HUES48 (cell line): ENCODE measurements around the gene PTOV1.
A peak's percentile ranks its signal among the peaks of the same experiment; 100 is the strongest.

Experiments used
- H3K27ac ChIP-seq: one replicate; pipeline ENCODE4 v1.7.0; 2013; ENCODE audit warnings: low read depth, low read length, inconsistent platforms
- H3K27me3 ChIP-seq: 2 replicates; pipeline ENCODE4 v1.6.1; 2013; ENCODE audit warnings: mild to moderate bottlenecking, low read length; ENCODE audit not compliant: control insufficient read depth, insufficient read depth
- H3K36me3 ChIP-seq: 2 replicates; pipeline ENCODE4 v1.6.1; 2013; ENCODE audit warnings: low read length; ENCODE audit not compliant: control insufficient read depth, insufficient read depth
- H3K4me1 ChIP-seq: 2 replicates; pipeline ENCODE4 v1.6.1; 2013; ENCODE audit warnings: mild to moderate bottlenecking, low read length; ENCODE audit not compliant: control insufficient read depth, insufficient read depth
- H3K4me3 ChIP-seq: 2 replicates; pipeline ENCODE4 v1.5.1; 2013; ENCODE audit warnings: mild to moderate bottlenecking, low read depth, low read length
- H3K9ac ChIP-seq: 2 replicates; pipeline ENCODE4 v1.6.1; 2013; ENCODE audit warnings: mild to moderate bottlenecking, low read depth, low read length, moderate library complexity
- H3K9me3 ChIP-seq: 2 replicates; pipeline ENCODE4 v1.6.1; 2013; ENCODE audit warnings: low read length; ENCODE audit not compliant: control insufficient read depth, insufficient read depth

Gene PTOV1

DNA sequence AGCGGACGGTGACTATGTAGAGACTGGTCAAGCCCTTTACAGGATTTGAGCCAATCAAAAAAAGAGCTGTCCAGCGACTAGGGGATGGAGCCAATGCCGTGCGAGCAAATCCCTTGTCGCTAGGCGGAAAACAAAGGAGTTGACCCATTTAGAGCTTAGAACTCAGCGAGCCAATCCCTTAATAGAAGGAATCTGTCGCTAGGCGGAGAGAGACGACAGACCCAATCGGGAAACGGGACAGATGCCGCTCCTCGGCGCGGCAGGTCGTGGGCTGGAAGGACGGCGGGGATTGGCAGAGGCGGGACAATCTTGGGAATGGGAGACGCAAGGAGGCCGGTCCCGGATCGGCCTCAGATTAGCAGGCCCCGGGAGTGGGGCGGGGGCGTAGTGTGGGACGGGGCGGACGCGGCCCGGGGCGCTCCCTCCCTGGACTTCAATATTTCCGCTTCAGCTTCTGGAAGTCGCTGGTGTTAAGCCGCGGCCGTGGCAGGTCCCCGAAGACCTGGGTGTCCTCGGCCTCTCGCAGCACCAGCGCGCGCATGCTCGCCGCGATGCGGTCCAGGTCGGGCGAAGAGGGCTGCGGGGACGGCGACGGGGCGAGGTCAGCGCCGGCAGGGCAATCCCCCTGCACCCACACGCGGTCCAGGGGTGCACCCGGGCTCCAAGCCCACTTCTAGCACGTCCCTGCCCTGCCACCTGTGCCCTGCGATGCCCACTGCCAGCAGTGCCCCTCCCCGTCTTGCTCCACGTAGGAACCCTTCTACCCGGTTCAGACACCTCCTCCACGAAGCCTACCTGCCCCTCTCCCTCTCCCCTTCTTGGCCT lies 18.7 kb downstream of the PTOV1 start:
- Histone ChIP-seq H3K27ac (peak overlapping the region; percentile 87), H3K4me1 (peaks cover 15% of the 10 kb centered on the region)

DNA sequence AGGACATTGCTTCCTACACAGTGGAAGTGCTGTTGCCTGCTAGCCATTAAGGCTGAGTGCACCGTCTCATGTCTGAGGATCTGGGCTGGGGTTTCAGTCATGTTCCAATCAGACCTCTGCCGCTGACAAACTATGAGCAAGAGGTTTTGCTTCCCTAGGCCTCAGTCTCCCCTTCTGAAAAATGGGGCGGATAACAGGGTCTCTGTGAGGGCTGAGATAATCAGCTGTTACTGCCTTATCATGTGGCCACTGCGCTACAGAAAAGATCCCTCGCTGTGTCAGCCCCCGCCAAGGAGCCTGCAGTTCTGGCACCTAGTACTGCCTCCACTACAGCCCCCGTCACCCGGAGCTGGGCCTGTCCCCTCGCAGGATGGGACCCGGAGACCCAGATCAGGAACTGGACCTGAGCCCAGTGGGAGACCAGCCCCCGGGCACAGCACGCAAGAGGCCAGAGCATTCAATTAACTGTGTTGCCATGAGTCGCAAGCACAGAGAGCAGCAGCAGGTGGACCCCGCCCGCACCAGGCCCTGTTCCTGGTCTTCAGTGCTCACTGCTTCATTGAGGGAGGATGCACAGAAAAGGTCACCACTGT lies 19.4 kb downstream of the PTOV1 start:
- peak overlapping the region; percentile 65 for H3K4me3 ChIP-seq
- H3K4me1 ChIP-seq: peaks cover 17% of the 10 kb centered on the region
- peaks cover 5% of the 10 kb centered on the region; the same call in 1 of the 2 replicates for H3K36me3 ChIP-seq
- H3K27ac ChIP-seq: peak overlapping the region; percentile 87
- H3K9ac ChIP-seq: 0 out of 2 replicates have a peak overlapping the region, but pooled peaks have one; percentile 64
- H3K27me3 ChIP-seq: no peaks in the 10 kb centered on the region
- no peaks in the 10 kb centered on the region for H3K9me3 ChIP-seq

More for the DNA sequence above, 18.7 kb downstream of the PTOV1 start:
- Histone ChIP-seq H3K27me3 (no peaks in the 10 kb centered on the region), H3K9me3 (no peaks in the 10 kb centered on the region), H3K36me3 (peaks cover 10% of the 10 kb centered on the region), H3K9ac (peak overlapping the region; percentile 64), H3K4me3 (peak overlapping the region; percentile 65)

DNA sequence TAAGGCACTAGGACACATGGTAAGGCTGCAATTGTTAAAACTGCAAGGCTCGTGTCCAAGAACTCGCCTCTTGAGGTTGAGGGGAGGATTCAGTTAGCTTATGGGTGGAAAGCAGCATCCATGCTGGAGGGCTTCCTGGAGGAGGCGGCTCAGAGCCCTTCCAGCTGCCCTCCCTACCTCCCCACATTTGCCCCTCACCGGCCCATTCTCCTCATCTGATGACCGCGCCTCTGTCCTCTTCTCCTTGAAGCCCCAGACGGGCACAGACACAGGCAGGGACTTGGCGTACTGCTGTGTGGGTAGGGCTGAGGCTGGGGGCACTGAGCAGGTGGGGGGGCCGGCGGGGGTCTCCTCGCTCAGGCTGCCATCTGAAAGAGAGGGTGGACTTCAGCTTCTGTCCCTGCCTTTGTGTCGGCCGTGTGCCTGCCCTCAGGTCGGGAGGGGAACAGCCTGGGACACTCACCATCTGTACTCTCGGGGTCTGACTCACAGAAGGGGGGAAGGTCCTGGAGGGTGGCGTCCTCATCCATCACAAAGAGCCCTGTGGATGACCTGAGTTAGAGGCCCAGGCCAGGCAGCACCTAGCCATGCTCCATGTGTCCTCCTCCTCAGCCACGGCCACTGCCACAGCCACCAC lies 20.5 kb downstream of the PTOV1 start:
- peaks cover 5% of the 10 kb centered on the region; the same call in 1 of the 2 replicates for H3K36me3 ChIP-seq
- H3K9me3 ChIP-seq: no peaks in the 10 kb centered on the region
- no peak overlapping the region for H3K27ac ChIP-seq
- no peak overlapping the region for H3K9ac ChIP-seq
- H3K4me1 ChIP-seq: peaks cover 13% of the 10 kb centered on the region
- H3K27me3 ChIP-seq: no peaks in the 10 kb centered on the region
- no peak overlapping the region for H3K4me3 ChIP-seq

- H3K27me3 ChIP-seq: no peaks in the 10 kb centered on the region
- no peak overlapping the region for H3K9ac ChIP-seq
- no peaks in the 10 kb centered on the region for H3K9me3 ChIP-seq
- peaks cover 11% of the 10 kb centered on the region; the same call in 1 of the 2 replicates for H3K4me1 ChIP-seq
- no peak overlapping the region for H3K27ac ChIP-seq
- H3K36me3 ChIP-seq: peaks cover 5% of the 10 kb centered on the region; the same call in 1 of the 2 replicates
- no peak overlapping the region for H3K4me3 ChIP-seq
These were observed 21.5 kb downstream of the PTOV1 start for GRCh38 chr19:49872245-49873128.

GRCh38 chr19:49873129-49873521 lies 22.2 kb downstream of the PTOV1 start:
- peaks cover 11% of the 10 kb centered on the region; the same call in 1 of the 2 replicates for H3K4me1 ChIP-seq
- no peak overlapping the region for H3K27ac ChIP-seq
- H3K36me3 ChIP-seq: peaks cover 5% of the 10 kb centered on the region; the same call in 1 of the 2 replicates
- no peak overlapping the region for H3K9ac ChIP-seq
- no peak overlapping the region for H3K4me3 ChIP-seq
- no peaks in the 10 kb centered on the region for H3K9me3 ChIP-seq
- H3K27me3 ChIP-seq: no peaks in the 10 kb centered on the region

- Histone ChIP-seq H3K27me3 (no peaks in the 10 kb centered on the region), H3K36me3 (peaks cover 6% of the 10 kb centered on the region; the same call in 1 of the 2 replicates), H3K9me3 (no peaks in the 10 kb centered on the region), H3K9ac (no peak overlapping the region), H3K27ac (no peak overlapping the region), H3K4me3 (no peak overlapping the region), H3K4me1 (peaks cover 16% of the 10 kb centered on the region; the same call in 1 of the 2 replicates)
These were observed 22.9 kb downstream of the PTOV1 start for GRCh38 chr19:49873834-49874233.

- no peak overlapping the region for H3K27ac ChIP-seq
- H3K9ac ChIP-seq: no peak overlapping the region
- H3K27me3 ChIP-seq: no peaks in the 10 kb centered on the region
- H3K4me1 ChIP-seq: peaks cover 21% of the 10 kb centered on the region; the same call in 1 of the 2 replicates
- no peak overlapping the region for H3K4me3 ChIP-seq
- H3K36me3 ChIP-seq: peaks cover 14% of the 10 kb centered on the region; the same call in 1 of the 2 replicates
- no peaks in the 10 kb centered on the region for H3K9me3 ChIP-seq
These were observed 23.7 kb downstream of the PTOV1 start for GRCh38 chr19:49874503-49875157.

GRCh38 chr19:49875177-49875576 lies 24.2 kb downstream of the PTOV1 start:
- H3K4me1 ChIP-seq: peaks cover 20% of the 10 kb centered on the region; the same call in 1 of the 2 replicates
- H3K4me3 ChIP-seq: peak overlapping the region; percentile 92
- H3K9ac ChIP-seq: peak overlapping the region; percentile 94; the same call in 1 of the 2 replicates
- H3K27me3 ChIP-seq: no peaks in the 10 kb centered on the region
- H3K9me3 ChIP-seq: no peaks in the 10 kb centered on the region
- no peak overlapping the region for H3K27ac ChIP-seq
- peaks cover 19% of the 10 kb centered on the region for H3K36me3 ChIP-seq

DNA sequence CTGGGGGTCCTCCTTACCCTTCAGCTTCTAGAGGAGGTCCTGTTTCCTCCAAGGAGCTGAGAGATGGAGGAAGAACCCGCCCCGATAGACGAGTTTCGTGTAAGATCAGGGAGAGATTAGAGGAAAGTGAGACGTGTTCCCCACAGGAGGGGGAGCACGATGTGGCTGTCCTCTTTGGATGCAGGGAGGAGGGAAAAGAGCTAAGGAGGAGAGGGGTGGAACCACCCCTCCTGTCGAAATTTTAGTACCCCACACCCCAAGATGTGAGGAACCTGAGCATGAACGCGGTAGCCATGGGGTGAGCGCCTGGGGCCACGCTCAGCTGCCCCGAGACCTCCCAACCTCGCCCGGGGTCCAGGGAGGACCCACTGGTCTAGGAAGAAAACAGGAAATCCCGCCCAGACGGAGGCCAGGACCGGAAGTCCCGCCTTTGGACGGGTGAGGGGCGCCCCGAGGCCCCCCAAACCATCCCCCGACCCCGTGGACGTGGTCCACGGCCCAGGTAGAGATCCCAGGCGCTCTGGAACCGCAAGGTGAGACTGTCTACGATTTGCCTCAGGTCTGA lies 25.0 kb downstream of the PTOV1 start:
- H3K9ac ChIP-seq: peak overlapping the region; percentile 94
- H3K4me1 ChIP-seq: peaks cover 16% of the 10 kb centered on the region; the same call in 1 of the 2 replicates
- no peaks in the 10 kb centered on the region for H3K27me3 ChIP-seq
- H3K27ac ChIP-seq: peak overlapping the region; percentile 99
- H3K9me3 ChIP-seq: no peaks in the 10 kb centered on the region
- peaks cover 26% of the 10 kb centered on the region for H3K36me3 ChIP-seq
- H3K4me3 ChIP-seq: peak overlapping the region; percentile 92
